Lower leg skin (tissue), 3 donors: ENCODE measurements around the gene EDNRA.

Experiments
- POLR2A ChIP-seq, 2 donors: fragments of 450-650 bp; IDR thresholded peaks; one replicate each; pipeline ENCODE4 v1.6.1; 2016 to 2017; ENCODE audit warnings: antibody characterized with exemption in 2 of 2, mild to moderate bottlenecking in 1 of 2, moderate library complexity in 1 of 2
- TF ChIP-seq, protein P1 (sequence below), 3 donors: fragments of 450-650 bp; IDR thresholded peaks; one replicate each; pipeline ENCODE4 v1.5.1; 2016; ENCODE audit warnings: antibody characterized with exemption in 3 of 3, mild to moderate bottlenecking in 3 of 3, moderate library complexity in 2 of 3

DNA sequence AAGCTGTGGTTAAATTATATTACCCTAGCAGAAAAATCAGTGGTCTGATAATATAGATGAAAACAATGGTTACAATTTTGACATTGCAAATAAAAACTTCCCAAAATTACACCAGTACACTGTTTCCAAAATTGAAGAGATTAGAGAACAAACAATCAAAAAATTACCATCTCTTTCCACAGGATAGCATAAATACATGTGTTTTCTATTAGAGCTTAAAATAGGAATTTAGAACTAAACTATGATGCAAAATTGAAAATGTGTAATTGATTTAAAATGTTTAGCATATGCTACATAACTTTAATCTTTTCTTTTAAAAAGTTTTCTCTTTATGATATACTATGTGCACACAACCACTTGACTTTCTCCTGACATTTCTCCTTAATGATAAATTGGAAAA, 6.7 kb downstream of the EDNRA start:
- TF ChIP-seq, protein P1, sequence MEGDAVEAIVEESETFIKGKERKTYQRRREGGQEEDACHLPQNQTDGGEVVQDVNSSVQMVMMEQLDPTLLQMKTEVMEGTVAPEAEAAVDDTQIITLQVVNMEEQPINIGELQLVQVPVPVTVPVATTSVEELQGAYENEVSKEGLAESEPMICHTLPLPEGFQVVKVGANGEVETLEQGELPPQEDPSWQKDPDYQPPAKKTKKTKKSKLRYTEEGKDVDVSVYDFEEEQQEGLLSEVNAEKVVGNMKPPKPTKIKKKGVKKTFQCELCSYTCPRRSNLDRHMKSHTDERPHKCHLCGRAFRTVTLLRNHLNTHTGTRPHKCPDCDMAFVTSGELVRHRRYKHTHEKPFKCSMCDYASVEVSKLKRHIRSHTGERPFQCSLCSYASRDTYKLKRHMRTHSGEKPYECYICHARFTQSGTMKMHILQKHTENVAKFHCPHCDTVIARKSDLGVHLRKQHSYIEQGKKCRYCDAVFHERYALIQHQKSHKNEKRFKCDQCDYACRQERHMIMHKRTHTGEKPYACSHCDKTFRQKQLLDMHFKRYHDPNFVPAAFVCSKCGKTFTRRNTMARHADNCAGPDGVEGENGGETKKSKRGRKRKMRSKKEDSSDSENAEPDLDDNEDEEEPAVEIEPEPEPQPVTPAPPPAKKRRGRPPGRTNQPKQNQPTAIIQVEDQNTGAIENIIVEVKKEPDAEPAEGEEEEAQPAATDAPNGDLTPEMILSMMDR (IDR thresholded peaks at IDR 0.05): no peak
- TF ChIP-seq POLR2A (IDR thresholded peaks at IDR 0.05): no peak
